Uterus (tissue), 4 donors: ENCODE results near the gene THBS2. TPM values are rescaled to one million over a fixed set of nuclear protein-coding genes. Genes with fewer than 3 reads are reported as not detected.
A peak's percentile ranks its signal among the peaks of the same experiment; 100 is the strongest.

Source experiments
- DNase-seq, 2 donors: peaks; one replicate each; pipeline ENCODE4 v3.0.0-alpha.2; 2019 to 2020
- H3K27ac ChIP-seq, 2 donors: fragments of 200-600 bp; sonication (generic); 1 replicate in 1 of 2; 2 replicates in 1 of 2; pipeline ENCODE4 v1.5.1; 2016 to 2018
- H3K27me3 ChIP-seq, 2 donors: fragments of 200-600 bp; sonication (generic); one replicate each; pipeline ENCODE4 v1.5.1; 2018 to 2019; ENCODE audit warnings: control low read depth in 1 of 2
- H3K36me3 ChIP-seq, 2 donors: fragments of 200-600 bp; sonication (generic); one replicate each; pipeline ENCODE4 v1.5.1; 2019; ENCODE audit warnings: control low read depth in 1 of 2
- H3K4me1 ChIP-seq, 2 donors: fragments of 200-600 bp; sonication (generic); one replicate each; pipeline ENCODE4 v1.5.1; 2018 to 2019; ENCODE audit warnings: control low read depth in 1 of 2
- H3K4me3 ChIP-seq, 2 donors: fragments of 200-600 bp; sonication (generic); 1 replicate in 1 of 2; 2 replicates in 1 of 2; pipeline ENCODE4 v1.5.1; 2018 to 2019; ENCODE audit warnings: mild to moderate bottlenecking in 1 of 2
- H3K9me3 ChIP-seq, 2 donors: fragments of 200-600 bp; sonication (generic); one replicate each; pipeline ENCODE4 v1.5.1; 2019; ENCODE audit warnings: control low read depth in 1 of 2
- POLR2A ChIP-seq, 2 donors: fragments of 450-650 bp; IDR thresholded peaks; one replicate each; pipeline ENCODE4 v1.6.1; 2016; ENCODE audit warnings: antibody characterized with exemption in 2 of 2, mild to moderate bottlenecking in 1 of 2, moderate library complexity in 1 of 2
- intact Hi-C: fragments of 100-400 bp; cut with DNase I; formaldehyde crosslinking; loops from one replicate; pipeline ENCODE4 v1.15.1; 2023; ENCODE audit warnings: low total_unique reads
- total RNA-seq, 4 donors: library from RNA; depleted of rRNA in 3 of 4; stranded (reverse); fragments of >200 nt in 3 of 4; gene quantifications; one replicate each; pipeline versions ENCODE4 v1.1.0 to v1.2.4, GENCODE V29; 2014 to 2023
- TF ChIP-seq, protein P1 (sequence below), 4 experiments: fragments of 200-600 bp in 2 of 4; fragments of 450-650 bp in 2 of 4; sonication (generic) in 2 of 4; IDR thresholded peaks; one replicate each; pipeline ENCODE4 v1.5.1; 2016 to 2019; ENCODE audit warnings: antibody characterized with exemption in 4 of 4, mild to moderate bottlenecking in 2 of 4, moderate library complexity in 1 of 4
- donor health status: DM: yes; HTN: yes; CAD: no.

THBS2 gene
- total RNA-seq, 4 donors from 2014 or later: 84.0 to 224 (median 136) TPM

GRCh38 chr6:169291148-169291547 lies 37.5 kb upstream of the THBS2 start:
- Histone ChIP-seq H3K9me3 (no peaks in the 10 kb centered on the region), H3K27ac (peak overlapping the region; percentile 83 to 90), H3K4me3 (no peak overlapping the region), H3K4me1 (peaks cover 0 to 16% of the 10 kb centered on the region in 2 donors), H3K36me3 (no peaks in the 10 kb centered on the region), H3K27me3 (no peaks in the 10 kb centered on the region)
- DNase-seq: no peak
- intact Hi-C loops: no loop called here
- TF ChIP-seq, protein P1, sequence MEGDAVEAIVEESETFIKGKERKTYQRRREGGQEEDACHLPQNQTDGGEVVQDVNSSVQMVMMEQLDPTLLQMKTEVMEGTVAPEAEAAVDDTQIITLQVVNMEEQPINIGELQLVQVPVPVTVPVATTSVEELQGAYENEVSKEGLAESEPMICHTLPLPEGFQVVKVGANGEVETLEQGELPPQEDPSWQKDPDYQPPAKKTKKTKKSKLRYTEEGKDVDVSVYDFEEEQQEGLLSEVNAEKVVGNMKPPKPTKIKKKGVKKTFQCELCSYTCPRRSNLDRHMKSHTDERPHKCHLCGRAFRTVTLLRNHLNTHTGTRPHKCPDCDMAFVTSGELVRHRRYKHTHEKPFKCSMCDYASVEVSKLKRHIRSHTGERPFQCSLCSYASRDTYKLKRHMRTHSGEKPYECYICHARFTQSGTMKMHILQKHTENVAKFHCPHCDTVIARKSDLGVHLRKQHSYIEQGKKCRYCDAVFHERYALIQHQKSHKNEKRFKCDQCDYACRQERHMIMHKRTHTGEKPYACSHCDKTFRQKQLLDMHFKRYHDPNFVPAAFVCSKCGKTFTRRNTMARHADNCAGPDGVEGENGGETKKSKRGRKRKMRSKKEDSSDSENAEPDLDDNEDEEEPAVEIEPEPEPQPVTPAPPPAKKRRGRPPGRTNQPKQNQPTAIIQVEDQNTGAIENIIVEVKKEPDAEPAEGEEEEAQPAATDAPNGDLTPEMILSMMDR (IDR thresholded peaks at IDR 0.05): no peak
- TF ChIP-seq POLR2A (IDR thresholded peaks at IDR 0.05): no peak

GRCh38 chr6:169289619-169290339 lies 36.1 kb upstream of the THBS2 start:
- Histone ChIP-seq H3K9me3 (no peaks in the 10 kb centered on the region), H3K4me3 (no peak overlapping the region), H3K36me3 (no peaks in the 10 kb centered on the region), H3K4me1 (peaks cover 0 to 16% of the 10 kb centered on the region in 2 donors), H3K27ac (peak overlapping the region; percentile 47 to 90), H3K27me3 (no peaks in the 10 kb centered on the region)
- peak; percentile 71 to 72 for DNase-seq
- intact Hi-C loops: no loop called here
- TF ChIP-seq, protein P1 (IDR thresholded peaks at IDR 0.05): no peak
- no peak for TF ChIP-seq POLR2A (IDR thresholded peaks at IDR 0.05)

DNA sequence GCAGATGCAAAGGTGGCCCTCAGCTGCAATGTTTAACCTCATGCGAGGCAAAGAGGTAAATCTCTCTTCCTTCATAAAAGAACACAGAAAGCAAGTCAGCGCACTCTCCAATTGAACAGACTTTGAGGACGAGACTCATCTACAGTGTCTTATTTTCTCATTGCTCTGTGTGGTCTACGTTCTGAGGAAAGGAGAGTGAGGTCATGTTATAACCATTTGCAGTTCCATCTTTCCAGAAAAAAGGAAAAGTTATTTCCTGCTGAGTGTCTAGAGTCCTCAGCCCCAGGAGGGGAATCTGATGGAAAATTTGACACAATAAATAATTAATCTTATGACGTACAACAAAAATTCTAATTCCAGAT lies 35.6 kb upstream of the THBS2 start:
- no peaks in the 10 kb centered on the region for H3K9me3 ChIP-seq
- no peak overlapping the region for H3K4me3 ChIP-seq
- no peaks in the 10 kb centered on the region for H3K36me3 ChIP-seq
- peak overlapping the region; percentile 47 to 90 for H3K27ac ChIP-seq
- H3K27me3 ChIP-seq: no peaks in the 10 kb centered on the region
- peaks cover 0 to 16% of the 10 kb centered on the region in 2 donors for H3K4me1 ChIP-seq
- DNase-seq: no peak
- intact Hi-C loops: no loop called here
- TF ChIP-seq, protein P1 (IDR thresholded peaks at IDR 0.05): no peak
- TF ChIP-seq POLR2A (IDR thresholded peaks at IDR 0.05): no peak

- H3K9me3 ChIP-seq: no peaks in the 10 kb centered on the region
- peaks cover 0 to 12% of the 10 kb centered on the region in 2 donors for H3K4me1 ChIP-seq
- H3K27me3 ChIP-seq: no peaks in the 10 kb centered on the region
- intact Hi-C loops: no loop called here
- no peaks in the 10 kb centered on the region for H3K36me3 ChIP-seq
- H3K4me3 ChIP-seq: no peak overlapping the region
- DNase-seq: peak in 1 of 2 donors; percentile 52
- H3K27ac ChIP-seq: peak overlapping the region; percentile 47 to 90
- TF ChIP-seq, protein P1 (IDR thresholded peaks at IDR 0.05): no peak
- no peak for TF ChIP-seq POLR2A (IDR thresholded peaks at IDR 0.05)
Measured at GRCh38 chr6:169288591-169288990, 34.9 kb upstream of the THBS2 start.

DNA sequence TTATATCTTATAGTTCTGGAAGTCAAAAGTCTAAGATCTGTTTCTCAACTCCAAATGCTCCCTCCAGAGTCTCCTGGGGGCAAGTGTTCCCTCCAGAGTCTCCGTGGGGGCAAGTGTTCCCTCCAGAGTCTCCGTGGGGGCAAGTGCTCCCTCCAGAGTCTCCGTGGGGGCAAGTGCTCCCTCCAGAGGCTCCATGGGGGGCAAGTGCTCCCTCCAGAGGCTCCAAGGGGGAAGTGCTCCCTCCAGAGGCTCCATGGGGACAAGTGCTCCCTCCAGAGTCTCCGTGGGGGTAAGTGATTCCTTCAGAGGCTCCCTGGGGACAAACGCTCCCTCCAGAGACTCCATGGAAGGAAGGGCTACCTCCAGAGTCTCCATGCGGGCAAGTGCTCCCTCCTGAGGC lies 34.0 kb upstream of the THBS2 start:
- Histone ChIP-seq H3K27me3 (no peaks in the 10 kb centered on the region), H3K9me3 (no peaks in the 10 kb centered on the region), H3K4me1 (peaks cover 0 to 4% of the 10 kb centered on the region in 2 donors), H3K27ac (peak overlapping the region in 1 of 2 donors; percentile 90), H3K4me3 (no peak overlapping the region), H3K36me3 (no peaks in the 10 kb centered on the region)
- intact Hi-C loops: no loop called here
- TF ChIP-seq POLR2A (IDR thresholded peaks at IDR 0.05): no peak
- TF ChIP-seq, protein P1 (IDR thresholded peaks at IDR 0.05): no peak
- no peak for DNase-seq
